Testis (tissue), 2 donors: Measurements from ENCODE around the gene TFF1.

ENCODE experiments used
- POLR2A ChIP-seq: fragments of 450-650 bp; IDR thresholded peaks from one replicate; pipeline ENCODE4 v1.6.1; 2017; ENCODE audit warnings: antibody characterized with exemption, mild to moderate bottlenecking, moderate library complexity
- TF ChIP-seq, protein P1 (sequence below), 3 experiments: fragments of 450-650 bp in 2 of 3; fragments of 200-600 bp in 1 of 3; sonication (generic) in 1 of 3; IDR thresholded peaks; one replicate each; pipeline ENCODE4 v1.5.1; 2016 to 2019; ENCODE audit warnings: antibody characterized with exemption in 3 of 3, mild to moderate bottlenecking in 2 of 3, moderate library complexity in 1 of 3

DNA sequence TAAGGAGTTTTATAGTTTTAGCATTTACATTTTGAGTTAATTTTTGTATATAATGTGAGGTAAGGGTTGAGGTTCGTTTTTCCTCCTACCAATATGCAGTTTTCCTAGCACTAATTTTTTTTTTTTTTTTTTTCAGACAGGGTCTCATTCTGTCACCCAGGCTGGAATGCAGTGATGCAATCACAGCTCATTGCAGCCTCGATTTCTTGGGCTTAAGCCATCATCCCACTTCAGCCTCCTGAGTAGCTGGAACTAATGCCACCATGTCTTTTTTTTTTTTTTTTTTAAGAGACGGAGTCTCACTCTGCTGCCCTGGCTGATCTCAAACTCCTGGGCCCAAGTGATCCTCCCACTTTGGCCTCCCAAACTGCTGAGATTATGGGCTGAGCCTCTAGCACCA is 34.8 kb upstream of the TFF1 start:
- TF ChIP-seq, protein P1, sequence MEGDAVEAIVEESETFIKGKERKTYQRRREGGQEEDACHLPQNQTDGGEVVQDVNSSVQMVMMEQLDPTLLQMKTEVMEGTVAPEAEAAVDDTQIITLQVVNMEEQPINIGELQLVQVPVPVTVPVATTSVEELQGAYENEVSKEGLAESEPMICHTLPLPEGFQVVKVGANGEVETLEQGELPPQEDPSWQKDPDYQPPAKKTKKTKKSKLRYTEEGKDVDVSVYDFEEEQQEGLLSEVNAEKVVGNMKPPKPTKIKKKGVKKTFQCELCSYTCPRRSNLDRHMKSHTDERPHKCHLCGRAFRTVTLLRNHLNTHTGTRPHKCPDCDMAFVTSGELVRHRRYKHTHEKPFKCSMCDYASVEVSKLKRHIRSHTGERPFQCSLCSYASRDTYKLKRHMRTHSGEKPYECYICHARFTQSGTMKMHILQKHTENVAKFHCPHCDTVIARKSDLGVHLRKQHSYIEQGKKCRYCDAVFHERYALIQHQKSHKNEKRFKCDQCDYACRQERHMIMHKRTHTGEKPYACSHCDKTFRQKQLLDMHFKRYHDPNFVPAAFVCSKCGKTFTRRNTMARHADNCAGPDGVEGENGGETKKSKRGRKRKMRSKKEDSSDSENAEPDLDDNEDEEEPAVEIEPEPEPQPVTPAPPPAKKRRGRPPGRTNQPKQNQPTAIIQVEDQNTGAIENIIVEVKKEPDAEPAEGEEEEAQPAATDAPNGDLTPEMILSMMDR (IDR thresholded peaks at IDR 0.05): no peak
- TF ChIP-seq POLR2A: no peak
